Neural cell (in vitro differentiated cells): Measurements from ENCODE around the gene CSF2RB.

Experiments
- CTCF ChIP-seq: fragments of 450-650 bp; IDR thresholded peaks from 2 replicates; pipeline ENCODE4 v1.5.1; 2014; ENCODE audit warnings: antibody characterized with exemption, mild to moderate bottlenecking, moderate library complexity; ENCODE audit not compliant: poor library complexity, severe bottlenecking
- EP300 ChIP-seq: fragments of 450-650 bp; conservative IDR thresholded peaks from 2 replicates; pipeline ENCODE4 v1.6.1; 2014; ENCODE audit warnings: antibody characterized with exemption, mild to moderate bottlenecking, moderate library complexity; ENCODE audit not compliant: poor library complexity, severe bottlenecking
- POLR2AphosphoS5 ChIP-seq: IDR thresholded peaks from 2 replicates; pipeline ENCODE4 v1.6.1; 2012

GRCh38 chr22:36928786-36929535 lies 15.5 kb downstream of the CSF2RB start:
- no peak for TF ChIP-seq CTCF
- TF ChIP-seq EP300: no peak
- TF ChIP-seq POLR2AphosphoS5: no peak
